ENCODE data around the gene RERE.

Gene RERE

DNA sequence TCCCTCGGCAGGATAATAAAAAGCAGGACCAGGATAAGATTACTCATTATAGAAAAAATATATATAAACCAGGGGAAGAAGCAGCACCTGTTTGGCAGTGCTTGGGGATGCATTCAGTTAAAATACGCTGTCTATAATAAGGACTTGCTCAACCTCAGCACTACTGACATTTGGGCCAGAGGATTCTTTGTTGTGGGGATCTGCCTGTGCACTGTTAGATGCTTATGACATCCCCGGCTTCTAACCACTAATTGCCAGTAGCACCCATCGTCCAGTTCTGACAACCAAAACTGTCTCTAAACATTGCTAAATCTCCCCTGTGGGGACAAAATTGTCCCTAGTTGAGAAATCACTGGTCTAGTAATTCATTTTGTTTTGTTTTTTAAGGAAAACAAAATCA is 257.4 kb downstream of the RERE start:
- Histone ChIP-seq H3K4me3 (no peak overlapping the region), H3K27me3 (ENCODE audit: low read depth) (no peaks in the 10 kb centered on the region), H3K9me3 (no peaks in the 10 kb centered on the region), H3K36me3 (replicated peaks) (no peaks in the 10 kb centered on the region), H3K4me1 (no peaks in the 10 kb centered on the region)
- in situ Hi-C loops (cut with MboI; ENCODE audit: low sequenced_read_pairs): loop anchor here (5.0 to 10.0 kb wide), 3 partner anchors 115 to 285 kb away; no protein-coding TSS in a partner anchor
- DNase-seq (ENCODE audit: low spot score in 2 of 2): no peak

DNA sequence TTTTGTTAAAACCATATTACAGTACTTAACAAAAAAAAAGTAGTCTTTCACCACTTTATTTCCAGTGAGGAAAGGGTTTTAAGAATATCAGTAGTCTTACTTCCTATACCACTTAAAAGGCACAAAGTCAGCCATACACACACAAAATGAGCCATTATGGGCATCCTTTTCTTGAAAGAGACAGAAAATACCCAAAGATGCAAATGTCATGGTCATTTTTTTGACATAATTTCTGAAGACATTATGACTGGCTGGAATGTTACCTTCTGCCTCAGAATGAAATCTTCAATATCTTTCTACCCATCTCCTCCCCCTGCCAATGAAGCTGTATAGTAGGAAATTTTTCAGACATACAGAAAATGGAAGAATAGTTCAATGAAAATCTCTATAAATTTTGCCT is 261.9 kb downstream of the RERE start:
- Histone ChIP-seq H3K4me1 (no peaks in the 10 kb centered on the region), H3K27me3 (ENCODE audit: low read depth) (no peaks in the 10 kb centered on the region), H3K9me3 (no peaks in the 10 kb centered on the region), H3K36me3 (replicated peaks) (no peaks in the 10 kb centered on the region), H3K4me3 (no peak overlapping the region)
- DNase-seq (ENCODE audit: low spot score in 2 of 2): no peak
- in situ Hi-C loops (cut with MboI; ENCODE audit: low sequenced_read_pairs): no loop called here

DNA sequence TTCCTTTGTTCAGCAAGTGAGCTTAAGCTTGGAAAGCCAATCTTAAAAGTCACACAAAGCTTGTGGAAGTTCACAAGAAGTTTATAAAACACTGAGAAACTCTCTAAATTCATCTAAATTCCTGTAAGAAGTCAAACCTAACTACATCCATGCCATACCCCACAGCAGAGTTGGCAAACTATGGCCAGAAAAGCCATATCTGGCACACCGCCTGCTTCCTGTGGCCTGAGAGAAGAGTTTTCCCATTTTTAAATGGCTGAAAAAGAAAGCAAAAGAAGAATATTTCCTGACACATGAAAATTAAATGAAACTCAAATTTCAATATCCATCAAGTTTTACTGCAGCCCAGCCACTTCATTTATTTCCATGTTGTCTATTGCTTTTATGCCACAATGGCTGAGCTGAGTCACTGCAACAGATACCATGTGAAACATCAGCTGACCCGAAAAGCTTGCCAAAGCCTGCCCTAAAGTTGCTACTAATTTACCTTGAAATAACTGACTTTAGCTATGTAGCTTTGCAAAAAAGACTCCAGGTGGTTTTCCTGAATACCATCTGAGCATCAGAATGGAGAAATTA is 262.4 kb downstream of the RERE start:
- Histone ChIP-seq H3K4me1 (no peaks in the 10 kb centered on the region), H3K9me3 (no peaks in the 10 kb centered on the region), H3K27me3 (ENCODE audit: low read depth) (no peaks in the 10 kb centered on the region), H3K4me3 (no peak overlapping the region), H3K36me3 (replicated peaks) (no peaks in the 10 kb centered on the region)
- in situ Hi-C loops (cut with MboI; ENCODE audit: low sequenced_read_pairs): no loop called here
- no peak for DNase-seq (ENCODE audit: low spot score in 2 of 2)

DNA sequence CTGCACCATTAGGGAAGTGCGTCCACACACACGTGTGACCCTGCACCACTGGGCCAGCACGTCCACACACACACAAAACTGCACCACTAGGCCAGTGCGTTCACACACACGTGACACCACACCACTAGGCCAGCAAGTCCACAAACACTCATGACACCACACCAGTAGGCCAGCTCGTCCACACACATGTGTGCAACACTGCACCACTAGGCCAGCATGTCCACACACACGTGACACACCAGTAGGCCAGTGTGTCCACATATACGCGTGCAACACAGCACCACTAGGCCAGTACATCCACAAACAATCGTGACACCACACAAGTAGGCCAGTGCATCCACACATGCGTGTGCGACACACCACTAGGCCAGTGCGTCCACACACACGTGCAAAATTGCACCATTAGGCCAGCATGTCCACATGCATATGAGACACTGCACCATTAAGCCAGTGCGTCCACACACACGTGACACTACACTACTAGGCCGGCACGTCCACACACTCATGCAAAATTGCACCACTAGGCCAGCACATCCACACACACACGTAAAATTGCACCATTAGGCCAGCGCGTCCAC is 264.5 kb downstream of the RERE start:
- DNase-seq (ENCODE audit: low spot score in 2 of 2): no peak
- in situ Hi-C loops (cut with MboI; ENCODE audit: low sequenced_read_pairs): no loop called here
- Histone ChIP-seq H3K4me1 (no peaks in the 10 kb centered on the region), H3K27me3 (ENCODE audit: low read depth) (no peaks in the 10 kb centered on the region), H3K4me3 (no peak overlapping the region), H3K36me3 (replicated peaks) (no peaks in the 10 kb centered on the region), H3K9me3 (no peaks in the 10 kb centered on the region)

DNA sequence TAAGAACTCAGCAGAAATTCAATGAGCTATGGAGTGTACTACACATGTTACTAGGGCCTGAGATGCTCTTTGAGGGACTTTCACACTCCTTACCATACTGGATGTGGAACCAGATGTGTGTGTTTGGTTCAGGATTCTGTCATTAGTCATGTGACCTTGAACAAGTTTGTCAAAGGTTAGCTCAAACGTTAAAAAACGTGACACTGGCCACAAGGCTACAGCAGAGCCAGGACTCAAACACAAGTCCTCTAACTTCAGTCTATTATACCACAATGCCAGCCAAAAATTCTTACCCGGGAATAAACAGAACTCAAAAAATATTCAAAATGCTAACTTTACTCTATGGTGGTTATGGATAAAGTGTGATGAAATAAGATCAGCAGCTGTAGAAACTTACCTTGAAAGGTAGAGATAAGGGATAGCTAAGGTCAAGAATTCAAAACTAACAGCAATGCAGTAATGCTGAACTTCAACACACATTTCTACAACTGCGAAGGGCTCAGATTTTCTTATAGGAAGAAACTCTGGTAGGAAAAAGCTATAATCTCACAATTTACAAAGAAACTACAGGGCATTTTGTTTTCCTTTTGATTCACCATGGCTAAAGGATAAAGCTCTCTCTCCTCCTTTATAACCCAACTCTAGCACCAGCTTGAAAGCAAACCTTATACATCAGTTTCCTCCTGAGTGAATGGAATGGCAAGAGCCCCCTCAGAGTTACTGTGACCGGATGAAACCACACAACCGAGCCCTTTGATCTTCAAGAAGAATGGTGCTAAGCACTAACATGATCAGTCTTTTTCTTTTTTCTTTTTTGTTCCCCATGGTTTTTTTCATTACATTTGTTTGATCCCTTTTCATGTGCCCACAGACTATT is 265.6 kb downstream of the RERE start:
- no peak for DNase-seq (ENCODE audit: low spot score in 2 of 2)
- no peaks in the 10 kb centered on the region for H3K9me3 ChIP-seq
- no peaks in the 10 kb centered on the region for H3K36me3 ChIP-seq (replicated peaks)
- H3K4me1 ChIP-seq: no peaks in the 10 kb centered on the region
- no peaks in the 10 kb centered on the region for H3K27me3 ChIP-seq (ENCODE audit: low read depth)
- in situ Hi-C loops (cut with MboI; ENCODE audit: low sequenced_read_pairs): no loop called here
- no peak overlapping the region for H3K4me3 ChIP-seq

DNA sequence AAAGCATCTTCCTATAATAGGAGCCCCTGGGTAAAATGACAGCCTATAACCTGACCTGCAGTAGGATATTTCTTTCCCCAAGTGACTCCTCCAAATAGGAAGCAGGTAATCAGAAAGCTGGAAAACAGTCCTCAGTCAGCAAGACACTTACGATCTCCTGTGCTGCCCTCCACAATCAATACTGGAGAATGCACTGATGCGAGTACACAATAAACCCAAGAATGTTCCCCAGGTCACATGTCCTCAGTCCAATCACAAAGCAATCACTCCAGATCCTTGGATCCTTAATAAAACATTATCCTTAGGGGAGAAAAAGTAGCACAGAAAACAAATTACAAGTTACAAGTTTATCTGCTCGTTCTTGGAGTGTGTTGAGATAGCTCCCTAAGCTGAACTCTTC is 266.4 kb downstream of the RERE start:
- H3K4me3 ChIP-seq: no peak overlapping the region
- no peaks in the 10 kb centered on the region for H3K4me1 ChIP-seq
- H3K9me3 ChIP-seq: no peaks in the 10 kb centered on the region
- no peak for DNase-seq (ENCODE audit: low spot score in 2 of 2)
- no peaks in the 10 kb centered on the region for H3K36me3 ChIP-seq (replicated peaks)
- no peaks in the 10 kb centered on the region for H3K27me3 ChIP-seq (ENCODE audit: low read depth)
- in situ Hi-C loops (cut with MboI; ENCODE audit: low sequenced_read_pairs): no loop called here

DNA sequence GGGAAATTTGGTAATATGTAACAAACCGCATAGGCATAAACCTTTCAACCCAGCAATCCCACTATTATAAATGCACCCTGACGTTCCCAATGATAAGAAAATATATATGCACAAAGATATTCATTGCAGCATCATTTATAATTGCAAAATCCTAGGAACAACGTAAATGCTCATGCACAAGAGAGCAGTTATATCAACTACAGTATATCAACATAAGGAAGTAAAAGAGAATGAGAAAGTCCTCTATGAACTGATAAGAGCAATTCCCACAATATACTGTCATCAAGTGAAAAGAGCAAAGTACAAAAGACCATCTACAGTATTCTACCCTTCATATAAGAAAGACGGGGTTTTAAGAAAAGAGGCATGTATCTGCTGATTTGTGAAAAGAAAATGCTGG is 269.6 kb downstream of the RERE start:
- in situ Hi-C loops (cut with MboI; ENCODE audit: low sequenced_read_pairs): no loop called here
- no peaks in the 10 kb centered on the region for H3K36me3 ChIP-seq (replicated peaks)

DNA sequence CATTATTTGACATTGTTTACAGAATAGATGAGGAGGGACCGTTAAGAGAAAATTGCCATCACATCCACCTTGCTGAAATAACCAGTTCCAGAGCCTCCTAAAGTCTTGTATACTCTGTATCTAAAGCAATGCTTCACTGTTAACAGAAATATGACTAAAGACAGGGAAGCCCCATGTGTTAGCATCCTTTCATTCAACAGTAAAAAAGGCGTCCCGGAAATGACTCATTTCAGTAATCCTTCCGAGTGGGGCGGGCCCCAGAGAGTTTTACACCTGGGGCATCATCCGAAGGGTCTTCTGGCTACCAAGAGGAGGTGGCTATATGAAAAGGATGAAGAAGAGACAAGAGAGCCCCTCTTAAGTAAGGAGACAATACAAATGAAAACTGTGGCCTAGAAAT is 272.4 kb downstream of the RERE start:
- Histone ChIP-seq H3K9me3 (no peaks in the 10 kb centered on the region), H3K4me3 (no peak overlapping the region), H3K27me3 (ENCODE audit: low read depth) (no peaks in the 10 kb centered on the region)

More for the DNA sequence above, 269.6 kb downstream of the RERE start:
- Histone ChIP-seq H3K9me3 (no peaks in the 10 kb centered on the region), H3K27me3 (ENCODE audit: low read depth) (no peaks in the 10 kb centered on the region), H3K4me1 (no peaks in the 10 kb centered on the region), H3K4me3 (no peak overlapping the region)
- no peak for DNase-seq (ENCODE audit: low spot score in 2 of 2)

DNA sequence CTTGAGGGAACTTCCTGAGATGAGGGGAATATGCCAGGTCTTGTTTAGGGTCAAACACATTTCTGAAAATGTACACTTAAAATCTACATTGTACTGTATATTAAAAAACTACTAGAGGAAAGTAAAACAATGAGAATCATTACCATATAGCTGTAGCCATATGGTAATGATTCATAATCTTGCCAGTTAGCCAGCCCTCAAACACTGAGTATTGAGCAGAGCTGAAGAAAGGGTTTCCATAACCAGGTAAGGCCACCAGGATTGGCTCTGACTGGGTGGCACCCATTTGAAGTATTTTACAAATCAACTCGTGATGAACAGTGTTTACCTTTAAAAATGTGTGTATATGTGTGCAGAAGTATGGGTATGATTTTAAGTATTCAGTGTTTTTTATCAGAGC is 272.8 kb downstream of the RERE start:
- no peak overlapping the region for H3K4me3 ChIP-seq

More for the DNA sequence above, 272.4 kb downstream of the RERE start:
- no peaks in the 10 kb centered on the region for H3K36me3 ChIP-seq (replicated peaks)
- DNase-seq (ENCODE audit: low spot score in 2 of 2): no peak
- H3K4me1 ChIP-seq: no peaks in the 10 kb centered on the region
- in situ Hi-C loops (cut with MboI; ENCODE audit: low sequenced_read_pairs): no loop called here

DNA sequence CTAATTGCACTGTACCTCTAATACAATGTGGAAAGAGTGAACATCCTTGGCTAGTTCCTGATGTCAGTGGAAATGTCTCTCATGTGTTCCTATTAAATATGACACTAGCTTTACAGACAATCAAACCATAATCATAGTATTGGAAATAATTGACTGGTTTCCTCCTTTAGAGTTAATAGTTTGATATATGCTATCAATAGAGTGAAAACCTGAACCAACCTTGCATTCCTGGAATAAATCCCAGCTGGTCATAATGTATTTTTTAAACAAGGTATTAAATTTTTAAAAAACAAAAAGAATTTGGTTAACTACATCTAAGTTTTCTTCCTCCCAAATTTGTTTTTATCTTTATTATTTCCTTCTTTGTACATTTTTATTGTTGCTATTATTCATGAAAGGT is 273.5 kb downstream of the RERE start:
- in situ Hi-C loops (cut with MboI; ENCODE audit: low sequenced_read_pairs): no loop called here
- H3K4me1 ChIP-seq: no peaks in the 10 kb centered on the region

More for the DNA sequence above, 272.8 kb downstream of the RERE start:
- Histone ChIP-seq H3K36me3 (replicated peaks) (no peaks in the 10 kb centered on the region), H3K4me1 (no peaks in the 10 kb centered on the region), H3K9me3 (no peaks in the 10 kb centered on the region), H3K27me3 (ENCODE audit: low read depth) (no peaks in the 10 kb centered on the region)
- DNase-seq (ENCODE audit: low spot score in 2 of 2): no peak
- in situ Hi-C loops (cut with MboI; ENCODE audit: low sequenced_read_pairs): no loop called here

DNA sequence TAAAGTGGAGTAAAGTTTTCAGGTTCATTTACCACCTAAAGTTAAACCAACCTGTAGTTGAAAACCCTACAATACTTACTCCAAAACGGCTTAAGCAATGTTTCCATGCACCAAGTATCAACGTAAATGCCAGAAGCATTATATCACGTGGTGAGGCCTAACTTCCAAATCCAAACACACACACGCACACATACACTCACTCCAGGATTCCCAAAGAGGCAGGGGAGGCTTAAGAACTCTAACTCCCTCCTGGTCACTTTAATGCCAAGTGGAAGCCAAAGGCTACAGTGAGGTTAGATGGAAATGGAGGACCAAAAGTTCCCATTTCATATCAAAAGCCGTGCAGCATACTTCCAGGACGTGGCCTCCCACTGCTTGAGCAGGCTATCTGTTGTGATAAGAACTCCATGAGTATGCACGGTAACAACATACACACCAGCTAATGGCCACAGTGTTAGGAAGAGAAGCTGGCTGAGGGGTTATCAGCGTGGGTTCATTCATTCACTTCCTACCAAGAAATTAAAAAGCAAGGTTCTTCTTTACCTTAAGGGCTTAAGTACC is 275.4 kb downstream of the RERE start:
- Histone ChIP-seq H3K27me3 (ENCODE audit: low read depth) (no peaks in the 10 kb centered on the region), H3K4me3 (no peak overlapping the region), H3K4me1 (no peaks in the 10 kb centered on the region), H3K36me3 (replicated peaks) (no peaks in the 10 kb centered on the region), H3K9me3 (no peaks in the 10 kb centered on the region)
- in situ Hi-C loops (cut with MboI; ENCODE audit: low sequenced_read_pairs): no loop called here
- no peak for DNase-seq (ENCODE audit: low spot score in 2 of 2)

More for the DNA sequence above, 273.5 kb downstream of the RERE start:
- Histone ChIP-seq H3K36me3 (replicated peaks) (no peaks in the 10 kb centered on the region), H3K9me3 (no peaks in the 10 kb centered on the region), H3K4me3 (no peak overlapping the region), H3K27me3 (ENCODE audit: low read depth) (no peaks in the 10 kb centered on the region)
- DNase-seq (ENCODE audit: low spot score in 2 of 2): no peak

DNA sequence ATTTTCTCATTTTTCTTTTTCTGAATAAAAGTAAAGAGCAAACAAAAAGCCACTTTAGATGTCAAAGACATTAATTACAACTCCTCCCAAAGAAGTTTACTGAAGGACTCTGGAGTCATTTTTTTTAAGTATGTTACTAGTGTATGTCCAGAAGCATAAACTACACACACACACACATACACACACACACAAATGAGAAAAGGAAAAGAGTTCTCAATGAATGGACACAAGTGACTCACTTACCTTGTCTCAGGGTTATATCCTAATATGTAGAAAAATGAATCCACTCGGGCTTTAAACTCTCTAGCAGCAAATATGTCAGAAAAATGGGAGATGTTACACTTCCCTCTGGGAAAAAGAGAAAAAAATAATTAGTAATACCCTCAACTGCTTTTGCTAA is 276.5 kb downstream of the RERE start:
- Histone ChIP-seq H3K36me3 (replicated peaks) (no peaks in the 10 kb centered on the region), H3K27me3 (ENCODE audit: low read depth) (no peaks in the 10 kb centered on the region), H3K4me1 (no peaks in the 10 kb centered on the region), H3K4me3 (no peak overlapping the region), H3K9me3 (no peaks in the 10 kb centered on the region)
- no peak for DNase-seq (ENCODE audit: low spot score in 2 of 2)
- in situ Hi-C loops (cut with MboI; ENCODE audit: low sequenced_read_pairs): no loop called here

DNA sequence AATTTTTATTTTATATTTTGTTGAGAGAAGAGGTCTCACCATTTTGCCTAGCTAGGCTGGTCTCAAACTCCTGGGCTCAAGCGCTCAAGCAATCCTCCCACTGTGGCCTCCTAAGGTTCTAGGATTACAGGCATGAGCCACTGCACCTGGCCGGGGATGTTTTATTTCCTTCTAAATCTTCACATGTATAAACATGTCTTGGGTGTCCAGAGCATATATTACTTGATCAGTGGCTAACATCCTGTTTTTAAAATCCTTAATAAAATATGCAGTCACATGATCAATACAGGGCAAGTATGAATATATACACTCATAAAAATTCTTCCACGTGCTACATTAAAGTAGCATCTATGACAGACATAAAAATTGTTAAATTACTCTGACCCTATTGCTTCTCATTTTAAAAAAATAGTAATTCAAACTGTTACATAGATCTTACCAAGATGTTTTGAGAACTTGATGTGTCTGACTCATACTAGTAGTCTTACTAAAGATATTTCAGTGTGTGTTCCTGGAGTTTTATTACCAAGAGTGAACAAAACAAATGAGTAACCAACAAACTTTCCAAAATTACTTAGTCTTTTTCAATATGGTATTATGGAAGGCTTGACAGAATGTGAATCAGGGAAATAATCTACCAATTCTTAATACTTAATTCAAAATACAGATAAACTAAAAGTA is 277.0 kb downstream of the RERE start:
- Histone ChIP-seq H3K36me3 (replicated peaks) (no peaks in the 10 kb centered on the region), H3K9me3 (no peaks in the 10 kb centered on the region), H3K4me1 (no peaks in the 10 kb centered on the region), H3K4me3 (no peak overlapping the region), H3K27me3 (ENCODE audit: low read depth) (no peaks in the 10 kb centered on the region)
- DNase-seq (ENCODE audit: low spot score in 2 of 2): no peak
- in situ Hi-C loops (cut with MboI; ENCODE audit: low sequenced_read_pairs): no loop called here
